ENCODE results near the gene COL23A1.

GRCh38 chr5:178367736-178368120 is 222.5 kb downstream of the COL23A1 start:
- TF ChIP-seq CTCF (IDR thresholded peaks at IDR 0.05) (no peak), EZH2 (IDR thresholded peaks at IDR 0.05; ENCODE audit: borderline replicate concordance, insufficient read depth, low read depth, low read length, poor library complexity, severe bottlenecking) (no peak)

Measured in B cell (primary cell).